Lower leg skin (tissue), 4 donors: Measurements from ENCODE around the gene MAP7. TPM values are rescaled to one million over a fixed set of nuclear protein-coding genes. Genes with fewer than 3 reads are reported as not detected.

Experiments
- DNase-seq, 2 donors: peaks; one replicate each; pipeline ENCODE4 v3.0.0-alpha.2; 2019; ENCODE audit warnings: low spot score in 2 of 2
- H3K4me3 ChIP-seq: fragments of 200-600 bp; sonication (generic); 2 replicates; pipeline ENCODE4 v1.5.1; 2017; ENCODE audit warnings: mild to moderate bottlenecking, low read depth; ENCODE audit not compliant: poor library complexity, severe bottlenecking
- CTCF ChIP-seq, 3 donors: fragments of 450-650 bp; IDR thresholded peaks; one replicate each; pipeline ENCODE4 v1.5.1; 2016; ENCODE audit warnings: antibody characterized with exemption in 3 of 3, mild to moderate bottlenecking in 3 of 3, moderate library complexity in 2 of 3
- POLR2A ChIP-seq, 2 donors: fragments of 450-650 bp; IDR thresholded peaks; one replicate each; pipeline ENCODE4 v1.6.1; 2016 to 2017; ENCODE audit warnings: antibody characterized with exemption in 2 of 2, mild to moderate bottlenecking in 1 of 2, moderate library complexity in 1 of 2
- WGBS, 2 donors: methylation state at CpG; one replicate each; pipeline ENCODE4 v1.1.5; 2018; 5-methylcytosine and 5-hydroxymethylcytosine counted together
- intact Hi-C: fragments of 100-400 bp; cut with DNase I; formaldehyde crosslinking; loops from one replicate; pipeline ENCODE4 v1.15.0; 2023; ENCODE audit warnings: low total_unique reads
- total RNA-seq, 4 donors: library from RNA; depleted of rRNA; stranded (reverse); fragments of >200 nt; gene quantifications; one replicate each; pipeline ENCODE4 v1.1.0, GENCODE V29; 2016

MAP7 gene
- total RNA-seq, 4 donors from 2014 or later: 32.5 to 41.8 (median 39.0) TPM

- WGBS, 2 donors: 76 to 85% methylated on average over 7 of the region's 7 CpGs
- TF ChIP-seq POLR2A (IDR thresholded peaks at IDR 0.05): no peak
- intact Hi-C loops: no loop called here
- DNase-seq: no peak
- H3K4me3 ChIP-seq: no peak overlapping the region
These were observed 123.4 kb downstream of the MAP7 start for GRCh38 chr6:136426627-136427377.

GRCh38 chr6:136425793-136426192, 124.4 kb downstream of the MAP7 start:
- TF ChIP-seq POLR2A (IDR thresholded peaks at IDR 0.05): no peak
- no peak for TF ChIP-seq CTCF (IDR thresholded peaks at IDR 0.05)
- intact Hi-C loops: no loop called here
- WGBS, 2 donors: 88 to 90% methylated on average over 4 of the region's 4 CpGs
- H3K4me3 ChIP-seq: no peak overlapping the region
- DNase-seq: no peak

GRCh38 chr6:136424901-136425300, 125.3 kb downstream of the MAP7 start:
- no peak for DNase-seq
- no peak overlapping the region for H3K4me3 ChIP-seq
- intact Hi-C loops: no loop called here
- WGBS, 2 donors: 93 to 95% methylated on average over 5 of the region's 5 CpGs
- no peak for TF ChIP-seq POLR2A (IDR thresholded peaks at IDR 0.05)
- TF ChIP-seq CTCF (IDR thresholded peaks at IDR 0.05): no peak

- 80 to 90% methylated on average over 3 of the region's 3 CpGs for WGBS, 2 donors
- intact Hi-C loops: no loop called here
- no peak overlapping the region for H3K4me3 ChIP-seq
- TF ChIP-seq POLR2A (IDR thresholded peaks at IDR 0.05) (no peak), CTCF (IDR thresholded peaks at IDR 0.05) (no peak)
- no peak for DNase-seq
These were observed 125.8 kb downstream of the MAP7 start for GRCh38 chr6:136424450-136424849.

- no peak for DNase-seq
- intact Hi-C loops: no loop called here
- no peak overlapping the region for H3K4me3 ChIP-seq
- 87 to 89% methylated on average over 6 of the region's 6 CpGs for WGBS, 2 donors
- TF ChIP-seq POLR2A (IDR thresholded peaks at IDR 0.05) (no peak), CTCF (IDR thresholded peaks at IDR 0.05) (no peak)
These were observed 128.6 kb downstream of the MAP7 start for GRCh38 chr6:136421537-136422158.

GRCh38 chr6:136420853-136421252, 129.4 kb downstream of the MAP7 start:
- DNase-seq: no peak
- intact Hi-C loops: no loop called here

More at GRCh38 chr6:136420853-136421252, 129.4 kb downstream of the MAP7 start:
- WGBS, 2 donors: 87% methylated on average over 3 of the region's 3 CpGs
- no peak for TF ChIP-seq POLR2A (IDR thresholded peaks at IDR 0.05)
- no peak for TF ChIP-seq CTCF (IDR thresholded peaks at IDR 0.05)
- no peak overlapping the region for H3K4me3 ChIP-seq
